HCT116 (cell line): Measurements from ENCODE around the gene MEG3.

Experiments
- CEBPB ChIP-seq: IDR thresholded peaks from 2 replicates; pipeline ENCODE4 v1.6.1; 2012; ENCODE audit warnings: low read depth
- CTCF ChIP-seq, 3 experiments: fragments of 200-600 bp in 1 of 3; sonication (generic) in 1 of 3; IDR thresholded peaks in 2 of 3; conservative IDR thresholded peaks in 1 of 3; 2 replicates each; pipeline ENCODE4 v1.5.1; 2012 to 2017; ENCODE audit warnings: low read depth in 2 of 3, low read length in 2 of 3, antibody characterized with exemption in 1 of 3, borderline replicate concordance in 1 of 3, control low read depth in 1 of 3, mild to moderate bottlenecking in 1 of 3, mixed read lengths in 1 of 3, mixed run types in 1 of 3, moderate library complexity in 1 of 3; ENCODE audit not compliant: insufficient read depth in 1 of 3
- EZH2 ChIP-seq: fragments of 200-600 bp; sonication (generic); IDR thresholded peaks from 2 replicates; pipeline ENCODE4 v1.6.1; 2017; ENCODE audit warnings: antibody characterized with exemption, mixed run types
- EZH2phosphoT487 ChIP-seq: fragments of 200-600 bp; IDR thresholded peaks from 2 replicates; pipeline ENCODE4 v1.6.1; 2018; ENCODE audit warnings: antibody characterized with exemption, borderline replicate concordance
- POLR2A ChIP-seq: IDR thresholded peaks from 2 replicates; pipeline ENCODE4 v1.7.0; 2011; ENCODE audit warnings: borderline replicate concordance; ENCODE audit not compliant: insufficient read depth, insufficient read length; ENCODE audit errors: extremely low read depth
- POLR2AphosphoS5 ChIP-seq: IDR thresholded peaks from 2 replicates; pipeline ENCODE4 v1.6.1; 2011; ENCODE audit warnings: mild to moderate bottlenecking, low read depth, low read length, moderate library complexity
- ZNF274 ChIP-seq: fragments of 200-500 bp; sonication (Bioruptor generic); IDR thresholded peaks from 2 replicates; pipeline ENCODE4 v1.6.1; 2014; ENCODE audit warnings: mild to moderate bottlenecking, low read depth, low read length, inconsistent platforms
- TF ChIP-seq, protein P1 (sequence below): IDR thresholded peaks from 2 replicates; pipeline ENCODE4 v1.6.1; 2012

DNA sequence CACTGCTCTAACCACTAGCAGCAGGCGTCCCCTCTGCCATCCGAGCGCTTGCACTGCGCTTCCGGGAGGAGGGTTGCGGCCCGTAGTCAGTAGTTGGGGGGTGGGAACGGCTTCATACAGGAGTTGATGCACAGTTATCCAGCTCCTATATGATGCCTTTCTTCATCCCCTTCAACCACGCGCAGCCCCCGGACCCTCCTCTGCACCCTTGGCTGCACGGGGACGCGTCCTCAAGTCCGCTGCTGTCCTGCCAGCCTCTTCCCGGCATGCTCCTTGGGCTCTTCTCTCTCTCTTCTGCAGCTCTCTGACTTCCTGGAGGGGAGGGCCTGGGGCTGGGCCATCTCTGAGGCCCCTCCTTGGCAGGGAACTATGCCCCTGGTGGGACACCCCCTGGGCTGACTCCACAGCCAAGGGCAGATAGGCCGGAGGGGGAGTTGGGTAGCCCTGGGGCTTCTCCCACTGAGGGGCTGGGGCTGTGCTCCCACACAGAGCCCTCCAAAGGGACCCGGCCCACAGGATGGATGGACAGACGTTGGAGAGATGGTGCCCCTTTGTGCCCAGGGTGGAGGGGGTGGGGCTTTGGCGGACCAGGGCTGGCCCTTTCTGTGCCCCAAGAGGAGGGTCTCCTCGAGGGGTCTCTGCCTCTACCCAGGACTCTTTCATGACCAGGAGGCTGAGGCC, 48.6 kb downstream of the MEG3 start:
- TF ChIP-seq EZH2phosphoT487 (no peak), CTCF (IDR thresholded peaks at IDR 0.05 in 2 of 3, conservative IDR thresholded peaks at IDR 0.05 in 1 of 3; ENCODE audit: borderline replicate concordance in 1 of 3, insufficient read depth in 1 of 3, low read depth in 2 of 3, low read length in 2 of 3) (no peak), EZH2 (no peak), ZNF274 (no peak), POLR2A (no peak), POLR2AphosphoS5 (no peak), CEBPB (no peak)
- TF ChIP-seq, protein P1, sequence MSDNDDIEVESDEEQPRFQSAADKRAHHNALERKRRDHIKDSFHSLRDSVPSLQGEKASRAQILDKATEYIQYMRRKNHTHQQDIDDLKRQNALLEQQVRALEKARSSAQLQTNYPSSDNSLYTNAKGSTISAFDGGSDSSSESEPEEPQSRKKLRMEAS: no peak
